ENCODE results near the gene GUCD1. TPM values are rescaled to one million over a fixed set of nuclear protein-coding genes. Genes with fewer than 3 reads are reported as not detected.
A peak's percentile ranks its signal among the peaks of the same experiment; 100 is the strongest.

The GUCD1 gene
- total and polyA plus RNA-seq, 2 of the 13 experiments (the other 11 are each of a cell fraction or from before 2014, with no cell fraction given), result 128 to 245 TPM

GRCh38 chr22:24500277-24500820, 54.6 kb downstream of the GUCD1 start (continued):
- TF ChIP-seq, protein P1, sequence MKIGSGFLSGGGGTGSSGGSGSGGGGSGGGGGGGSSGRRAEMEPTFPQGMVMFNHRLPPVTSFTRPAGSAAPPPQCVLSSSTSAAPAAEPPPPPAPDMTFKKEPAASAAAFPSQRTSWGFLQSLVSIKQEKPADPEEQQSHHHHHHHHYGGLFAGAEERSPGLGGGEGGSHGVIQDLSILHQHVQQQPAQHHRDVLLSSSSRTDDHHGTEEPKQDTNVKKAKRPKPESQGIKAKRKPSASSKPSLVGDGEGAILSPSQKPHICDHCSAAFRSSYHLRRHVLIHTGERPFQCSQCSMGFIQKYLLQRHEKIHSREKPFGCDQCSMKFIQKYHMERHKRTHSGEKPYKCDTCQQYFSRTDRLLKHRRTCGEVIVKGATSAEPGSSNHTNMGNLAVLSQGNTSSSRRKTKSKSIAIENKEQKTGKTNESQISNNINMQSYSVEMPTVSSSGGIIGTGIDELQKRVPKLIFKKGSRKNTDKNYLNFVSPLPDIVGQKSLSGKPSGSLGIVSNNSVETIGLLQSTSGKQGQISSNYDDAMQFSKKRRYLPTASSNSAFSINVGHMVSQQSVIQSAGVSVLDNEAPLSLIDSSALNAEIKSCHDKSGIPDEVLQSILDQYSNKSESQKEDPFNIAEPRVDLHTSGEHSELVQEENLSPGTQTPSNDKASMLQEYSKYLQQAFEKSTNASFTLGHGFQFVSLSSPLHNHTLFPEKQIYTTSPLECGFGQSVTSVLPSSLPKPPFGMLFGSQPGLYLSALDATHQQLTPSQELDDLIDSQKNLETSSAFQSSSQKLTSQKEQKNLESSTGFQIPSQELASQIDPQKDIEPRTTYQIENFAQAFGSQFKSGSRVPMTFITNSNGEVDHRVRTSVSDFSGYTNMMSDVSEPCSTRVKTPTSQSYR (CRISPR knock-in tag; IDR thresholded peaks at IDR 0.05; ENCODE audit: borderline replicate concordance), result no peak
- TF ChIP-seq ZNF615 (CRISPR knock-in tag; IDR thresholded peaks at IDR 0.05; ENCODE audit: borderline replicate concordance) (no peak), HDAC2 (CRISPR knock-in tag; IDR thresholded peaks at IDR 0.05) (no peak; the same call in 1 of the 2 replicates), MTF2 (CRISPR knock-in tag; IDR thresholded peaks at IDR 0.05; ENCODE audit: borderline replicate concordance) (no peak), ZBTB7A (CRISPR knock-in tag; IDR thresholded peaks at IDR 0.05) (no peak), FOSL2 (CRISPR knock-in tag; IDR thresholded peaks at IDR 0.05) (0 out of 2 replicates have a peak, but pooled peaks have one; percentile 7), ZNF556 (CRISPR knock-in tag; IDR thresholded peaks at IDR 0.05; ENCODE audit: borderline replicate concordance) (no peak), ZNF619 (CRISPR knock-in tag; IDR thresholded peaks at IDR 0.05) (no peak), CTCF (CRISPR knock-in tag; IDR thresholded peaks at IDR 0.05) (peak; percentile 25; the same call in 1 of the 2 replicates), RFX3 (CRISPR knock-in tag; IDR thresholded peaks at IDR 0.05) (no peak), CBX2 (IDR thresholded peaks at IDR 0.05; ENCODE audit: low read depth, low read length) (no peak), CBX2 (CRISPR knock-in tag; IDR thresholded peaks at IDR 0.05; ENCODE audit: low read depth) (no peak), ADNP (CRISPR knock-in tag; IDR thresholded peaks at IDR 0.05) (no peak), ZNF143 (CRISPR knock-in tag; IDR thresholded peaks at IDR 0.05) (no peak), KDM3A (CRISPR knock-in tag; IDR thresholded peaks at IDR 0.05; ENCODE audit: low read depth) (no peak; the same call in 1 of the 2 replicates), CBFB (CRISPR knock-in tag; IDR thresholded peaks at IDR 0.05) (no peak), POLR2AphosphoS2 (IDR thresholded peaks at IDR 0.05; ENCODE audit: low read depth, low read length) (no peak), TCF12 (IDR thresholded peaks at IDR 0.05) (no peak), TCF12 (CRISPR knock-in tag; IDR thresholded peaks at IDR 0.05) (0 out of 2 replicates have a peak, but pooled peaks have one; percentile 27), ZKSCAN5 (CRISPR knock-in tag; IDR thresholded peaks at IDR 0.05) (no peak), KDM5B (CRISPR knock-in tag; IDR thresholded peaks at IDR 0.05; ENCODE audit: borderline replicate concordance) (peak; percentile 57; the same call in 1 of the 2 replicates), ZNF563 (CRISPR knock-in tag; IDR thresholded peaks at IDR 0.05) (peak; percentile 92)
- TF ChIP-seq, protein P2, sequence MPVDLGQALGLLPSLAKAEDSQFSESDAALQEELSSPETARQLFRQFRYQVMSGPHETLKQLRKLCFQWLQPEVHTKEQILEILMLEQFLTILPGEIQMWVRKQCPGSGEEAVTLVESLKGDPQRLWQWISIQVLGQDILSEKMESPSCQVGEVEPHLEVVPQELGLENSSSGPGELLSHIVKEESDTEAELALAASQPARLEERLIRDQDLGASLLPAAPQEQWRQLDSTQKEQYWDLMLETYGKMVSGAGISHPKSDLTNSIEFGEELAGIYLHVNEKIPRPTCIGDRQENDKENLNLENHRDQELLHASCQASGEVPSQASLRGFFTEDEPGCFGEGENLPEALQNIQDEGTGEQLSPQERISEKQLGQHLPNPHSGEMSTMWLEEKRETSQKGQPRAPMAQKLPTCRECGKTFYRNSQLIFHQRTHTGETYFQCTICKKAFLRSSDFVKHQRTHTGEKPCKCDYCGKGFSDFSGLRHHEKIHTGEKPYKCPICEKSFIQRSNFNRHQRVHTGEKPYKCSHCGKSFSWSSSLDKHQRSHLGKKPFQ (CRISPR knock-in tag; IDR thresholded peaks at IDR 0.05; ENCODE audit: insufficient replicate concordance), result no peak
- TF ChIP-seq, protein P3, sequence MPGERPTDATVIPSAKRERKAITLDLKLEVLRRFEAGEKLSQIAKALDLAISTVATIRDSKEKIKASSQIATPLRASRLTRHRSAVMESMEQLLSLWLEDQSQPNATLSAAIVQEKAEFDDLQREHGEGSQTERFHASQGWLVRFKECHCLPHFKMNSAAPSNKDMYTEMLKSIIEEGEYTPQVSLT (CRISPR knock-in tag; IDR thresholded peaks at IDR 0.05; ENCODE audit: borderline replicate concordance, low read depth), result no peak
